HepG2 (cell line): ENCODE measurements around the gene HRNR. TPM values are rescaled to one million over a fixed set of nuclear protein-coding genes. Genes with fewer than 3 reads are reported as not detected.

Experiments
- ATAC-seq: fragments of 200-7000 bp; cut with Tn5 transposase; 3 replicates; pipeline ENCODE4 v1.9.1; 2020; ENCODE audit warnings: mild to moderate bottlenecking, moderate library complexity
- BruUV-seq: library from RNA; stranded (reverse); fragments of 400-500 nt; replicated peaks from 2 replicates; lab custom pipeline; 2021; lab: Mats Ljungman, UMichigan
- CTCF ChIA-PET: fragments of 300-600 bp; formaldehyde crosslinking; extraction: SDS; loops from one replicate; lab custom pipeline; 2021; ENCODE audit warnings: low total read pairs, inconsistent platforms, low intra/inter-chr PET ratio; lab: Yijun Ruan, JAX
- POLR2A ChIA-PET: fragments of 350-600 bp; sonication (Branson Sonifier 250); formaldehyde crosslinking; loops from one replicate; lab custom pipeline; 2020; ENCODE audit warnings: antibody characterized with exemption, inconsistent platforms; lab: Yijun Ruan, JAX
- DNase-seq: peaks from one replicate; pipeline ENCODE4 v3.0.0-alpha.2; 2015; ENCODE audit warnings: low spot score
- FAIRE-seq: peaks from 3 replicates; lab custom pipeline; 2011; peaks lifted over from hg19 to GRCh38; lab: Jason Lieb, UNC
- H2AFZ ChIP-seq: one replicate; pipeline ENCODE4 v1.6.1; 2011; ENCODE audit warnings: low read length, inconsistent platforms
- H3K27ac ChIP-seq: fragments of 300-600 bp; 3 replicates; pipeline ENCODE4 v1.8.0; 2011; ENCODE audit warnings: mixed run types, mild to moderate bottlenecking, mixed read lengths, low read length, inconsistent platforms; ENCODE audit not compliant: insufficient read depth; ENCODE audit errors: extremely low read length
- H3K27me3 ChIP-seq, 2 experiments: fragments of 200-600 bp in 1 of 2; 2 replicates in 1 of 2; 3 replicates in 1 of 2; pipeline versions ENCODE4 v1.6.0 to v1.8.0; 2011; ENCODE audit warnings: low read length in 2 of 2, mild to moderate bottlenecking in 2 of 2, moderate library complexity in 2 of 2, inconsistent platforms in 1 of 2; ENCODE audit not compliant: insufficient read depth in 2 of 2, control insufficient read depth in 1 of 2
- H3K36me3 ChIP-seq, 2 experiments: fragments of 200-600 bp in 1 of 2; replicated peaks in 1 of 2; 2 replicates in 1 of 2; 3 replicates in 1 of 2; pipeline versions ENCODE4 v1.5.1 to v1.8.0; 2011; ENCODE audit warnings: low read length in 2 of 2, inconsistent platforms in 1 of 2; ENCODE audit not compliant: insufficient read depth in 2 of 2, control insufficient read depth in 1 of 2
- H3K4me1 ChIP-seq: 2 replicates; pipeline ENCODE4 v1.5.1; 2012; ENCODE audit warnings: low read length, inconsistent platforms; ENCODE audit not compliant: insufficient read depth
- H3K4me2 ChIP-seq: 2 replicates; pipeline ENCODE4 v1.6.0; 2011; ENCODE audit warnings: low read depth, low read length, inconsistent platforms
- H3K4me3 ChIP-seq, 3 experiments: fragments of 200-600 bp in 1 of 3; sonication (generic), shearing (Covaris generic) in 1 of 3; replicated peaks in 1 of 3; 2 replicates each; pipeline ENCODE4 v1.5.1; 2011 to 2016; ENCODE audit warnings: low read length in 3 of 3, inconsistent platforms in 2 of 3, low read depth in 2 of 3, mild to moderate bottlenecking in 2 of 3, control low read depth in 1 of 3, mixed read lengths in 1 of 3; ENCODE audit not compliant: insufficient read depth in 1 of 3
- H3K79me2 ChIP-seq: one replicate; pipeline ENCODE4 v1.6.1; 2011; ENCODE audit warnings: low read length, inconsistent platforms; ENCODE audit not compliant: insufficient read depth
- H3K9ac ChIP-seq: 2 replicates; pipeline ENCODE4 v1.6.0; 2011; ENCODE audit warnings: mild to moderate bottlenecking, low read depth, low read length, inconsistent platforms; ENCODE audit not compliant: insufficient read depth
- H3K9me3 ChIP-seq: 2 replicates; pipeline ENCODE4 v1.5.1; 2012; ENCODE audit warnings: mild to moderate bottlenecking, low read length
- H4K20me1 ChIP-seq: 2 replicates; pipeline ENCODE4 v1.6.0; 2011; ENCODE audit warnings: inconsistent platforms, mild to moderate bottlenecking, low read length, moderate library complexity; ENCODE audit not compliant: insufficient read depth
- ATM ChIP-seq: fragments of 450-650 bp; IDR thresholded peaks from 2 replicates; pipeline ENCODE4 v1.7.1; 2017; ENCODE audit warnings: mild to moderate bottlenecking, borderline replicate concordance
- CEBPB ChIP-seq: IDR thresholded peaks from 2 replicates; pipeline ENCODE4 v1.6.1; 2011; ENCODE audit warnings: low read depth, low read length, improper control_type of control experiment, borderline replicate concordance
- CENPT ChIP-seq: sonication (generic); formaldehyde crosslinking; IDR thresholded peaks from 2 replicates; pipeline ENCODE4 v1.8.0; 2022; ENCODE audit warnings: low read depth, mild to moderate bottlenecking, moderate library complexity, missing genetic modification reagents
- DR1 ChIP-seq: sonication (generic); formaldehyde crosslinking; IDR thresholded peaks from 2 replicates; pipeline ENCODE4 v1.8.0; 2021; ENCODE audit warnings: mild to moderate bottlenecking, missing genetic modification reagents, inconsistent platforms
- FOXK1 ChIP-seq: sonication (generic); formaldehyde crosslinking; IDR thresholded peaks from 2 replicates; pipeline ENCODE4 v1.4.0; 2020; ENCODE audit warnings: low read depth, missing genetic modification reagents, borderline replicate concordance
- NFYB ChIP-seq: sonication (generic); formaldehyde crosslinking; IDR thresholded peaks from 2 replicates; pipeline ENCODE4 v1.4.0; 2020; ENCODE audit warnings: missing genetic modification reagents
- SATB2 ChIP-seq: sonication (generic); formaldehyde crosslinking; IDR thresholded peaks from 2 replicates; pipeline ENCODE4 v1.5.0; 2020; ENCODE audit warnings: missing genetic modification reagents
- SETDB1 ChIP-seq: sonication (generic); formaldehyde crosslinking; IDR thresholded peaks from 2 replicates; pipeline ENCODE4 v1.5.1; 2020; ENCODE audit warnings: missing genetic modification reagents, mild to moderate bottlenecking, borderline replicate concordance
- YY1 ChIP-seq: IDR thresholded peaks from 2 replicates; pipeline ENCODE4 v1.6.1; 2011; ENCODE audit warnings: low read length, low read depth, moderate library complexity, mild to moderate bottlenecking; ENCODE audit not compliant: insufficient read depth, insufficient replicate concordance
- WGBS: methylation state at CpG from one replicate; pipeline ENCODE4 v1.1.6; 2017; ENCODE audit warnings: low lambda C conversion rate; 5-methylcytosine and 5-hydroxymethylcytosine counted together
- in situ Hi-C: cut with HindIII; loops from 2 replicates; pipeline ENCODE4 v1.10.0; 2017; ENCODE audit warnings: low pct_unique_long_range_greater_than_20kb; ENCODE audit not compliant: extremely low pct_ligation_motif_present
- intact Hi-C: fragments of 100-400 bp; cut with micrococcal nuclease; formaldehyde crosslinking; loops from one replicate; pipeline ENCODE4 v1.10.0; 2022; ENCODE audit not compliant: unreplicated experiment
- polyA plus RNA-seq, 8 experiments: library from polyadenylated mRNA; depleted of rRNA in 3 of 8; stranded (reverse) in 7 of 8; unstranded in 1 of 8; fragments of >200 nt; fragmentation: Illumina TruSeq in 4 of 8; extraction: Trizol in 4 of 8; gene quantifications; 2 replicates each; pipeline versions ENCODE4 v1.2.1 to v1.2.3, GENCODE V29; 2011 to 2016; ENCODE audit warnings: low read depth in 4 of 8, missing spikeins in 1 of 8, mixed read lengths in 1 of 8; ENCODE audit not compliant: insufficient read depth in 1 of 8
- total RNA-seq, 5 experiments: library from RNA; depleted of rRNA; stranded (reverse); fragments of >200 nt; fragmentation: Illumina TruSeq; extraction: Trizol; gene quantifications; 2 replicates each; pipeline ENCODE4 v1.2.3, GENCODE V29; 2016; ENCODE audit warnings: low read depth in 1 of 5
- TF ChIP-seq, protein P1 (sequence below): sonication (generic); formaldehyde crosslinking; IDR thresholded peaks from 2 replicates; pipeline ENCODE4 v1.8.0; 2022; ENCODE audit warnings: mild to moderate bottlenecking, missing genetic modification reagents, borderline replicate concordance

Gene HRNR
- total and polyA plus RNA-seq, 2 of the 13 experiments (the other 11 are each of a cell fraction or from before 2014, with no cell fraction given): not detected

DNA sequence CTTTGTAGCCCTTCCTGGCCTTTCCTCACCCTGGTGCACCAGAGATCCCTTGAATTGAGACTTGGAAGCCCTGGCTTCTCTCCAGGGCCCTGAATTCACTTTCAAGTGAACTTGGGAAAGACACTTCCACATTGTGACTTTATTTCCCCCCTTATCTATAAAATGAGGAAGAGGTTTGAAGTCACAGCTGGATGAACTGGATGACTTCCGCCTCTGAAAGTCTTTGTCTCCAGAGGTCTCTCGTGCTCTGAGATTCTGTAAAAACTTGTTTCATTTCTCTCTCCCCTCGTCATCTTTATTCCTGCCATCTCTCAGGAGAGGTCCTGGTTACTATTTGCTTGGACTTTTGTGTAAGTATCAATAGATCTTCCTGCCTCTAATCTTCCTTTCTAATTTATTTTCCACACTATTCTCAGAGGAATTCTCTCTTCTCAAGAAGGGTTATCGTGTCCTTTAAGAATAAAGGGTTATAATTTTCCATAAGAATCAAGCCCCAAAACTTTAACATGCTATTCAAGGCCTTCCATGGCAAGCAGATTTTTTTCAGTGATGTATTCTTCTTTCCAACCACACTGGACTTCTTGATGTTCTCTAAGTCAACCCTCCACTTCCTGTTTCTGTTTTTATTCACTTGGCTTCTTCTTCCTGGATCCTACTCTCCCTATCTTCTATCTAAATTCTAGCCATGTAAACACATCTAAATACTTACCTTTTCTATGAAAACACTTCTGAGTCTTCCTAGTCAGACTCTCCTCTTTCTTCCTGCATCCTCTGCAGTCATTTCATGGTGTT, 58.5 kb downstream of the HRNR start:
- Histone ChIP-seq H2AFZ (no peak overlapping the region), H3K36me3 (no peaks in the 10 kb centered on the region), H3K27me3 (no peaks in the 10 kb centered on the region), H3K4me1 (peaks cover 10% of the 10 kb centered on the region), H3K4me3 (no peak overlapping the region), H3K9me3 (no peaks in the 10 kb centered on the region), H3K27ac (no peak overlapping the region), H3K79me2 (no peaks in the 10 kb centered on the region), H3K9ac (no peak overlapping the region), H3K4me2 (no peak overlapping the region), H4K20me1 (no peaks in the 10 kb centered on the region)
- ChIA-PET POLR2A (no interaction called here), CTCF (no interaction called here)
- intact Hi-C loops: no loop called here
- WGBS: 52% methylated on average over 4 of the region's 4 CpGs
- in situ Hi-C loops: no loop called here
- DNase-seq (no peak), FAIRE-seq (no peak), ATAC-seq (no peak)
- TF ChIP-seq FOXK1 (no peak), SATB2 (CRISPR knock-in tag) (no peak), CENPT (CRISPR knock-in tag) (no peak), CEBPB (no peak), YY1 (no peak), ATM (no peak), DR1 (CRISPR knock-in tag) (no peak), SETDB1 (no peak), NFYB (CRISPR knock-in tag) (no peak)
- TF ChIP-seq, protein P1, sequence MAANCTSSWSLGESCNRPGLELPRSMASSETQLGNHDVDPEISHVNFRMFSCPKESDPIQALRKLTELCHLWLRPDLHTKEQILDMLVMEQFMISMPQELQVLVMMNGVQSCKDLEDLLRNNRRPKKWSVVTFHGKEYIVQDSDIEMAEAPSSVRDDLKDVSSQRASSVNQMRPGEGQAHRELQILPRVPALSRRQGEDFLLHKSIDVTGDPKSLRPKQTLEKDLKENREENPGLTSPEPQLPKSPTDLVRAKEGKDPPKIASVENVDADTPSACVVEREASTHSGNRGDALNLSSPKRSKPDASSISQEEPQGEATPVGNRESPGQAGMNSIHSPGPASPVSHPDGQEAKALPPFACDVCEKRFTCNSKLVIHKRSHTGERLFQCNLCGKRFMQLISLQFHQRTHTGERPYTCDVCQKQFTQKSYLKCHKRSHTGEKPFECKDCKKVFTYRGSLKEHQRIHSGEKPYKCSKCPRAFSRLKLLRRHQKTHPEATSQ: no peak
- BruUV-seq: no TSS peak
